Mucosa of rectum (tissue), 2 donors: ENCODE measurements around the gene TRPM3.

Experiments used
- H3K27ac ChIP-seq, 2 donors: one replicate each; pipeline ENCODE4 v1.7.0; 2013; ENCODE audit warnings: inconsistent platforms in 2 of 2, low read depth in 2 of 2, low read length in 2 of 2
- H3K27me3 ChIP-seq, 2 donors: one replicate each; pipeline ENCODE4 v1.7.0; 2013; ENCODE audit warnings: low read length in 2 of 2; ENCODE audit not compliant: control insufficient read depth in 2 of 2, insufficient read depth in 2 of 2
- H3K36me3 ChIP-seq, 2 donors: one replicate each; pipeline ENCODE4 v1.7.0; 2013; ENCODE audit warnings: low read length in 2 of 2; ENCODE audit not compliant: control insufficient read depth in 2 of 2, insufficient read depth in 2 of 2
- H3K4me1 ChIP-seq, 2 donors: one replicate each; pipeline ENCODE4 v1.7.0; 2013; ENCODE audit warnings: low read length in 2 of 2, mild to moderate bottlenecking in 1 of 2; ENCODE audit not compliant: control insufficient read depth in 2 of 2, insufficient read depth in 2 of 2
- H3K4me3 ChIP-seq, 2 donors: one replicate each; pipeline ENCODE4 v1.7.0; 2013; ENCODE audit warnings: low read length in 2 of 2
- H3K9ac ChIP-seq, 2 donors: one replicate each; pipeline ENCODE4 v1.7.0; 2013; ENCODE audit warnings: low read length in 2 of 2, low read depth in 1 of 2, mild to moderate bottlenecking in 1 of 2
- H3K9me3 ChIP-seq, 2 donors: one replicate each; pipeline ENCODE4 v1.7.0; 2013; ENCODE audit warnings: low read length in 2 of 2; ENCODE audit not compliant: control insufficient read depth in 2 of 2
- donor health status: healthy.
- donor health status: Normal muscosa, but diverticular disease.

The TRPM3 gene

GRCh38 chr9:70553707-70554673, 567.4 kb downstream of the TRPM3 start:
- Histone ChIP-seq H3K4me3 (no peak overlapping the region), H3K36me3 (no peaks in the 10 kb centered on the region), H3K9me3 (no peaks in the 10 kb centered on the region), H3K4me1 (no peaks in the 10 kb centered on the region), H3K27me3 (no peaks in the 10 kb centered on the region), H3K9ac (no peak overlapping the region), H3K27ac (no peak overlapping the region)

DNA sequence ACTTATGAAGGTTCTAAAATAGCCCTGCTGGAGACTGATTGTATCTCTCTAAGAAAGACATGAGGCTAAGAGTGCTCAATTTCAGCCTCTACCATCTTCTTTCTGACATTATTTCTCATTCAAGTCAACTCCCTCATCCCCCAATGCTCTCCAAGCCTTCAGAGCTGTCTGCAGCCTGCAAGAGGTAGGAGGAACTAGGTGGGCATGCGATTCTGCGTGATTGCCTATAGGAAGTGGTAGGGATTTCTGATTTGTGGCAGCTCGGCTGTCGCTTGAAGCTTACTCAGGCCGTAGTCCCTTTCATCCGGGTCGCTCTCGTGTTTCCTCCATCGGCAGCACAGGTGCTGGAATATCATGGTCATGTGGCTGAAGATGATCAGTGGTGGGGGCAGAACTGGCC, 568.9 kb downstream of the TRPM3 start:
- no peaks in the 10 kb centered on the region for H3K9me3 ChIP-seq
- no peak overlapping the region for H3K9ac ChIP-seq
- H3K4me3 ChIP-seq: no peak overlapping the region
- no peak overlapping the region for H3K27ac ChIP-seq
- H3K4me1 ChIP-seq: no peaks in the 10 kb centered on the region
- no peaks in the 10 kb centered on the region for H3K27me3 ChIP-seq
- H3K36me3 ChIP-seq: no peaks in the 10 kb centered on the region

DNA sequence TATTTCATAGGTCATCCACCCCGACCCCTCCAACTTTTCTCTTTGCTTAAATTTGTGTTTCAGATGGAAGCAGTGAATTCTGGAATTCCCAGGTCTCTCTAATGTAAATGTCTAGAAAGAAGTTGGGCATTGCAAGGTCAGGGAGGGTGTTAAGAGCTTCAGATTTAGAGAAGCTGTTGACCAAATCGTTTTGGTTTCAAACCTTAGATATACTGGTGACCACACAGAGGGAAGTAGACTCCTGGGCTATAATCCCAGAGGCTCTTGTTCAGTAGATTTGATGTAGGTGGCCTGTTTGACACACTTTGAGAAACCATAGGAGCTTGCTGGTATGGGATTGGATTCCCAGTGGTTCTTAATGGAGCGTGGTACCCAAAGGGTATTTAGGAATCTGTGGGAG, 569.6 kb downstream of the TRPM3 start:
- Histone ChIP-seq H3K4me3 (no peak overlapping the region), H3K9me3 (no peaks in the 10 kb centered on the region), H3K27ac (no peak overlapping the region), H3K27me3 (no peaks in the 10 kb centered on the region), H3K4me1 (no peaks in the 10 kb centered on the region), H3K36me3 (no peaks in the 10 kb centered on the region), H3K9ac (no peak overlapping the region)

GRCh38 chr9:70551396-70551795, 570.0 kb downstream of the TRPM3 start:
- no peaks in the 10 kb centered on the region for H3K4me1 ChIP-seq
- H3K9ac ChIP-seq: no peak overlapping the region
- no peak overlapping the region for H3K27ac ChIP-seq
- H3K36me3 ChIP-seq: no peaks in the 10 kb centered on the region
- H3K9me3 ChIP-seq: no peaks in the 10 kb centered on the region
- no peak overlapping the region for H3K4me3 ChIP-seq
- no peaks in the 10 kb centered on the region for H3K27me3 ChIP-seq

GRCh38 chr9:70549926-70550325, 571.5 kb downstream of the TRPM3 start:
- no peaks in the 10 kb centered on the region for H3K4me1 ChIP-seq
- no peaks in the 10 kb centered on the region for H3K9me3 ChIP-seq
- H3K9ac ChIP-seq: no peak overlapping the region
- no peaks in the 10 kb centered on the region for H3K27me3 ChIP-seq
- H3K27ac ChIP-seq: no peak overlapping the region
- H3K4me3 ChIP-seq: no peak overlapping the region
- H3K36me3 ChIP-seq: no peaks in the 10 kb centered on the region

GRCh38 chr9:70542311-70542931, 579.0 kb downstream of the TRPM3 start:
- H3K9me3 ChIP-seq: no peaks in the 10 kb centered on the region
- H3K4me1 ChIP-seq: no peaks in the 10 kb centered on the region
- H3K4me3 ChIP-seq: no peak overlapping the region
- H3K27me3 ChIP-seq: no peaks in the 10 kb centered on the region
- no peak overlapping the region for H3K9ac ChIP-seq
- no peaks in the 10 kb centered on the region for H3K36me3 ChIP-seq
- H3K27ac ChIP-seq: no peak overlapping the region

DNA sequence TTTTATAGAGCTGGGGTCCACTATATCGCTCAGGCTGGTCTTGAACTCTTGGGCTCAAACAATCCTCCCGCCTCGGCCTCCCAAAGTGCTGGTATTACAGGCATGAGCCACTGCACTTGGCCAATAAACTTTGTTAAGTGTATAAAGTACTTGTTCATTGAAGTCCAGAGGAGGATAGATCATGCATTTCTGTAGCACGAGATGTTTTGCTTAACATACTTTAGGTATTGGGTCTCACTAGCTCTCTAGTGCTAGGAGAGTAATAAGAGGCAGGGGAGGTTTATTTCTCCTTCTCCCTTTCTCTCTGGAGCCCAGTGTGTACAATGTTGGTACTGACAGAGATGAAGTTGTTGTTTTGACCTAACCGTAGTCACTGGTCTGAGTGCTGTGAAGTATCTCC, 581.4 kb downstream of the TRPM3 start:
- Histone ChIP-seq H3K9ac (no peak overlapping the region), H3K27me3 (no peaks in the 10 kb centered on the region), H3K4me1 (no peaks in the 10 kb centered on the region), H3K36me3 (no peaks in the 10 kb centered on the region), H3K27ac (no peak overlapping the region), H3K9me3 (no peaks in the 10 kb centered on the region), H3K4me3 (no peak overlapping the region)

DNA sequence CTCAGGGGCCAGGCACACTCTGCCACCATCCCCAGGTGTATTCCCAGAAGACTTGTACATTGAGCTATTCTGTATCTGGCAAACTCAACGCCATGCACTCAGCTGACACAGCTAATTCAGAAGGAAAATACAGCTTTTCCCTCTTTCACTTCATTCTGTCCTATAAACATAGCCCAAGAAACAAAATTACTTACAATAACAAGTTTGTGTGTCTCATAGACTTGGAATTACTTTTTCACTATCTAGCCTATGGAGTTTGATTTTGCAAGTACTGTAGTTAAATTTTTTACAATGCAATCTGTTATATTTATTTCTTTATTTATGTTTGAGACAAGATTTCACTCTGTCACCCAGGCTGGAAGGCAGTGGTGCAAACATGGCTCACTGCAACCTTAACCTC, 581.9 kb downstream of the TRPM3 start:
- no peaks in the 10 kb centered on the region for H3K4me1 ChIP-seq
- H3K36me3 ChIP-seq: no peaks in the 10 kb centered on the region
- H3K27me3 ChIP-seq: no peaks in the 10 kb centered on the region
- H3K9me3 ChIP-seq: no peaks in the 10 kb centered on the region
- no peak overlapping the region for H3K4me3 ChIP-seq
- H3K9ac ChIP-seq: no peak overlapping the region
- no peak overlapping the region for H3K27ac ChIP-seq

DNA sequence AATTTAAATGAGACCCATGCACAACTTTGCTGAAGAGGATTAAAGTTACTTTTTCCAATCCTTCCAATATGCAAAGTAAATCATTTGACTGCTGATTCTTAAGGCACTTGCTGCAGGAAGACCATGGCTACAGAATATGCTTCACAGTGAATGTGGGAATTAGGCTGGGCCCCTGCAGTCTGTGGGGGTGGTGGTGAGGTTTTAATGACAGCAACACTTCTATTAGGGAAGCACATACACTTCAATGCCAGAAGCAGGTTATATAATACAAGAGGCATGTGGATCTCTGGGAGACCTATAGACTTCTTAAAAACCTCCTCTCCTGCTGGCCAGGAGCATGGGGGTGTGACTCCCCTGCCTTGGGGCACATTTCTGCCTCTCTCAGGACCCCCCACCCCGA, 582.4 kb downstream of the TRPM3 start:
- Histone ChIP-seq H3K27ac (no peak overlapping the region), H3K9ac (no peak overlapping the region), H3K4me3 (no peak overlapping the region), H3K9me3 (no peaks in the 10 kb centered on the region), H3K36me3 (no peaks in the 10 kb centered on the region), H3K27me3 (no peaks in the 10 kb centered on the region), H3K4me1 (no peaks in the 10 kb centered on the region)

- Histone ChIP-seq H3K27ac (no peak overlapping the region), H3K9ac (no peak overlapping the region), H3K9me3 (no peaks in the 10 kb centered on the region)
Measured at GRCh38 chr9:70537084-70537483, 584.3 kb downstream of the TRPM3 start.

More at GRCh38 chr9:70537084-70537483, 584.3 kb downstream of the TRPM3 start:
- Histone ChIP-seq H3K27me3 (no peaks in the 10 kb centered on the region), H3K36me3 (no peaks in the 10 kb centered on the region), H3K4me1 (no peaks in the 10 kb centered on the region), H3K4me3 (no peak overlapping the region)
